Stimulated activated CD4-positive, alpha-beta T cell treated with anti-CD3 and anti-CD28 coated beads, Interleukin-1b, Interleukin-23, amount 100 ng/mL, for 4 hours (primary cell): ENCODE data around the gene PPP4R3A.
"Not testable (repeated sequence)": the region's sequence is repeated elsewhere in the genome, so short reads cannot be mapped to it uniquely, and the experiment has no call there.

Source experiments
- DNase-seq, 2 donors: peaks; one replicate each; pipeline ENCODE4 v3.0.0-alpha.2; 2020; ENCODE audit warnings: low read depth in 2 of 2

The PPP4R3A gene

DNA sequence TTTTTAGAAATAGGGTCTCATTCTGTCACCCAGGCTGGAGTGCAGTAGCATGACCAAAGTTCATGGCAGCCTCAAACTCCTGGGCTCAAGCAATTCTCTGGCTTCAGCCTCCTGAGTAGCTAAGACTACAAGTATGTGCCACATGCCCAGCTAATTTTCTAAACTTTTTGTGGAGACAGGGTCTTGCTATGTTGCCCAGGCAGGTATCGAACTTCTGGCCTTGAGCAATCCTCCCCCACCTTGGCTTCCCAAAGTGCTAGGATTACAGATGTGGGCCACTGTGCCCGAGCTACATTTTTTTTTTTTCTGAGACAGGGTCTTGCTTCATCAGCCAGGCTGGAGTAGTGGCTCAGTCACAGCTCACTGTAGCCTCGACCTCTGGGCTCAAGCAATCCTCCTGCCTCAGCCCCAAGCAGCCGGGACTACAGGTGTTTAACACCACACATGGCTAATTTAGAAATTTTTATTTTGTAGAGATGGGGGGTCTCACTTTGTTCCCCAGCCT lies 7.1 kb downstream of the PPP4R3A start:
- DNase-seq, result no peak

DNA sequence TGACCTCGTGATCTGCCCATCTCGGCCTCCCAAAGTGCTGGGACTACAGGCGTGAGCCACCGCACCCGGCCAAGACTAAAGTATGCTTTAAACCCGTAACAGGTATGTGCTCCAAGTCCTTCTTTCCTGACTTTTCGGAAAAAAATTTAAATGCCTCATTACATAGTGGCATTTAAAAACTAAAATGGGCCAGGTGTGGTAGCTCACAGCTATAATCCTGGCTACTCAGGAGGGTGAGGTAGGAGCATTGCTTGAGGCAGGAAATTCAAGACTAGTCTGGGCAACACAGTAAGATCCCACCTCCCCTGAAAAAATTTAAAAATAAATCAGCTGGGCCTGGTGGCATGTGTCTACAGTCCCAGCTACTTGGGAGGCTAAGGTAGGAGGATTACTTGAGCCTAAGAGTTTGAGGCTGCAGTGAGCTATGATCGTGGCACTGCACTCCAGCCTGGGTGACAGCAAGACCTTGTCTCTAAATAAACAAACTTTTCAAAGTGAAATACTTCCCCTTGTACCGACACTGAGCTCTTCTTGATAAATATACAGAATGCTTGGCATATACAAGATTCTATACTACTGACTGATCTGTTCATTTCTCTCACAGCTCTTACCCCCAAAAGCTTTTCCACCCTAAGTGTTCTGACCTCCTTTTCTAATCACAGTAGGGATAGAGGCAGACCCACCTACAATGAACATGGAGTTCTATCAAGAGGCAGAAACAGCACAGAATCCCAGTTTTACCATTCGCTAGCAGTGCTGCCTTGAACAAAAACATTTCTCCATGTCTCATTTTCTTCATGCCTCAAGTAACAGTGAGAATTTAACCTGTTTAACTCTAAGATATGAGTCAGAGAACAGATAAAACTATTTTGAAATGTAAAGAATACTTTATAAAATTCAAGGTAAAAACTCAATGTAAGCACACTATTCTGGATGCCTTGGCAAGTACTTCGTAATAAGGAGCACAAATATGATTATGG lies 7.9 kb downstream of the PPP4R3A start:
- DNase-seq, result no peak

DNA sequence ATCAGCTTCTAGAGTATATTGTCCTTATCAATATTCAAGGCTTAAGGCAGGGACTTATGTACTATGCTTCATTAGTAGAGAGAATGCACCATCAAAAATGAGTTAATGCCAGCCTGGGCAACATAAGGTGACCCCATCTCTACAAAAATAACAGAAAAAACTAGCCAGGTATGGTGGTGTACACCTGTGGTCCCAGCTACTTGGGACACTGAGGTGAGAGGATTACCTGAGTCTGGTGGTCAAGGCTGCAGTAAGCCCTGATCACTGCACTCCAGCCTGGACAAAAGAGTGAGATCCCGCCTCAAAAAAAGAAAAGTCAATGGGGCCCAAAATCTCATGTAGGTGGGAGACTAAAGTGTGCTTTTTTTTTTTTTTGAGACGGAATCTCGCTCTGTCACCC lies 8.8 kb downstream of the PPP4R3A start:
- no peak for DNase-seq

DNA sequence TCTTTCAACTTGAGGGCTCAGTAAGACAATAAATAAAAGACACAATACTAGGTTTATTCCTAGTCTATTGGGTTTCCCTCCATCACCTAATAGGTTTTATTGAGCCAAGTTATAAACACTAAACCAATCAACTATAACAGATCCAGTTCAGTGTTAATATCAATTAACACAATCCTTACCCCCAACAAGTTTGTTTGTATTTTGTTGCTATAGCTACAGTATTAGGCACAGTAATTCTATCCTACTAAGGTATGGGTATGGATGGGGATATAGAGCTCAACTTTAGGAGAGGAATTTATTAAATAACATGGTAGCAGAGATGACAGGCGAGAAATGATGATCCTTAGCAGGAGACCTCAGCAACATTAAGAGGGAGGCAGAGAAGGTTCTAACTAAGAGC lies 13.3 kb downstream of the PPP4R3A start:
- no peak for DNase-seq

DNA sequence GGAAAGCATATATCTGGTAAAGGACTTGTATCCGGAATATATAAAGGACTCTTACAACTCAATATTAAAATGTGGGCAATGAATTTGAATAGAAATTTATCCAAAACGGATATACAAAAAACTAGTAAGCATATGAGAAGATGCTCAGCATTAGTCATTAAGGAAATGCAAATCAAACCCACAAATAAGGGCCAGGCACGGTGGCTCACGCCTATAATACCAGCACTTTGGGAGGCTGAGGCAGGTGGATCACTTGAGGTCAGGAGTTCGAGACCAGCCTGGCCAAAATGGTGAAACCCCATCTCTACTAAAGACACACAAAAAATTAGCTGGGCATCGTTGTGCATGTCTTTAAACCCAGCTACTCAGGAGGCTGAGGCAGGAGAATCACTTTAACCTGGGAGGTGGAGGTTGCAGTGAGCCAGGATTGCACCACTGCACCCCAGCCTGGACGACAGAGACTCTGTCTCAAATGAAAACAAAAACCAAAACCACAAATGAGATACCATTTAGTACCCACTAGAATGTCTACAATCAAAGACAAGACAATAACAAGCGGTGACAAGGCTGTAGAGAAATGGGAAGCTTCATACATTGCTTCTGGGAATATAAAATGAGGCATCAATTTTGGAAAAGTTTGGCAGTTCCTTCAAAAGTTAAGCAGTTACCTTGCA lies 15.6 kb downstream of the PPP4R3A start:
- not testable (repeated sequence) for DNase-seq

DNA sequence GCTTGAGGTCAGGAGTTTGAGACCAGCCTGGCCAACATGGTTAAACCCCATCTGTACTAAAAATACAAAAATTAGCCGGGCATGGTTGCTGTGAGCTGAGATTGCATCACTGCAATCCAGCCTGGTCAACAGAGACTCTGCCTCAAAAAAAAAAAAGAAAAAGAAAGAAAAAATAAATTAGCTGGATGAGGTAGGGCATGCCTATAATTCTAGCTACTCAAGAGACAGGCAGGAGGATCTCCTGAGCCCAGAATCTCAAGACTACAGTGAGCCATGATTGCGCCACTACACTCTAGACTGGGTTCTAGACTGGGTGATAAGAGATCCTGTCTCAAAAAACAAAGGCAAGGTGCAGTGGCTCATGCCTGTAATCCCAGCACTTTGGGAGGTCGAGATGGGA lies 16.9 kb downstream of the PPP4R3A start:
- DNase-seq, result no peak

DNA sequence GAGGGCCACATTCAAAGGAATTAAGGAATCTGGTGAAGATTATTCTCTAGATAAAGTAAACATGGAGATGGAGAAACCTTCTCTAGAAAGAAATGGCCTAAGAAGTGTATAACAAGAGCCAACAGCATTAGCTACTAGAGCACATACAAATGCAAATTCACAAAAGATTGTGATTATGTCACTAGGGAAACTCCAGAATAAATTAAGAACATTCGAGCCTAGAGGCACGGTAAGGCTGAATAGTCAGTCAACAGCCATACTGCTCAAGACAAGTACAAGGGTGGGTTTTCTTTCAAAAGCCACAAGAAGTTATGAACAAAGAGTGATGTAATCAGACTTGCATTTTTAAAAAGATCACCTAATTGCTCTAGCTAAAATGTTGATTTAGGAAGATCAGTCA lies 25.4 kb downstream of the PPP4R3A start:
- no peak for DNase-seq

DNA sequence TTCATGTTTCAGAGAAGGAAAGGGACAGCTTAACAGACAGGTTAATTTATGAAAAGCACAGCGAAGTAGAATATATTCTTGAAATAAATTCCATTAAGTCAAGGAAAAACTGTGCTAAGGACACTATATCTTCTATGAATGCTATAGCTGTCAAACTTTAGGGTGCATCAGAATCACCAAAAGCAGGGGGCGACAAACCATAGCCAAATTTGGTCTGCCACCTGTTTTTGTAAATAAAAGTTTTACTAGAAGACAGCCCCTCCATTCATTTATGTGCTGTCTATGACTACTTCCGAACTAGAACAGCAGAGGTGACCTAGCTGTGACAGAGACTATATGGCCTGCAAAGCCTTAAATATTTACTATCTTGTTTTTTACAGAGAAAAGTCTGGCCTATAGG lies 25.9 kb downstream of the PPP4R3A start:
- DNase-seq, result no peak

DNA sequence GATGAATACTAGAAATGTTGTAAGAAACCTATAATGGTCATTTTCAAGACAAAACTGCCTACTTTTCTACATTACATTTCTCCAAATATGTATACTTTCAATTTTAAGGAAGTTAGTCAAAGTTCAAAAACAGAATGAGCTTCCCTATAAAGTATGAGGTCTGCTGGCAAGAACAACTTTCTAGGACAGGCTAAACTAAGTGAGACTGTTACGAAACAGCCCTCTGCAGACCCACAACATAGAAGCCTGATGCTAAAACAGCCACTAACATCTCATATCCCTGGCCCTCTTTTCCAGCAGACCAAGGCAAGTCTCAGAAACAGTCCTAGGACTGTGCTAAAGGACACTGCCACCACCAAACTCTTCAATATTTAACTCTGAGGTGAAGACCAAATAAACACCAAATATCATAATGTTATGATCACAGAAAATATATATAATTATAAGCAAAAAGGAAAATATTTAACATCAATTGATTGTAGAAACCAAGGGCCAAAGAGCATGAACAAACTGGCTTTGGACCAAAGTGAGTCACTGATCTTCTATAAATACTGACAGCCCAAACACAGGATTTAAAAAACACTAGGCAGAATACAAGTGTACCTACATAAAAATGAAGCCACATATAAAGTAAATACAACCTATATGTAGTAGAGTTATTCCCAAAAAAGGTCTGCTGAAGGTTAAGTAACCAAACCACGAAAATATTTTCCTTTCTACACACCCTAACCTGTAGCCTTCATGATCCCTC lies 27.7 kb downstream of the PPP4R3A start:
- DNase-seq, result no peak

DNA sequence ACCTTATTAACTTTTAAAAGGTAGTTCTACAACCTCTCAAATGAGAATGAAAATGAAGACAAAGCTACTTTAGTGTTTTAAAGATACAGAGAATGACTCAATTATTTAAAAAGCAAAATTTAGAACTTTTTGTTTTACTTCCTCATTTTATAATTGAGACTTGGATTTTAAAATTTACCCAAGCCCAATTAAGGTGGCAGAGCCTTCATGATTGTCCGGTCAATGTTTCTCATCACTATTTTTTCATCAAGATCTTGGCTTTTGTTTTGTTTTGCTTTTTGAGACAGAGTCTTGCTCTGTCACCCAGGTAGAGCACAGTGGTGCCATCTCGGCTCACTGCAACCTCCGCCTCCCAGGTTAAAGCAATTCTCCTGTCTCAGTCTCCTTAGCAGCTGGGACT lies 32.7 kb downstream of the PPP4R3A start:
- no peak for DNase-seq

DNA sequence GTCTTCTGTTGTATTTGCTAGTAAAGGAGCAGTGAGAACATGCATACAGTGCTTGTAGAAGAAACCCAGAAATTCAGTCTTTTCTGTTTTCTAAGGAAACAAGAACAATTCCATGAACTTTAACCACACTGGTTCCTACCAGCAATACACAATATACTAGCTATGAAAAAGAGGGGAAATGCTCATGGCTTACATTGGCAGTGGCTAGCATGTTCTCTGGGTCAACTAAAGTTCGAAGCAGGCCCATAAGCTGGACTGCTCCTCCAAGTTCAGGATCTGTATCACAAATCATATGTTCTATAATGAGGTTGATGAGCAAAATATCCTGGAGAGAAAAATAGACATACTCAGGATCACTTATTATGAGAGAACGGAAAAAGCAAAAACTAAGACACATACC lies 37.1 kb downstream of the PPP4R3A start:
- no peak for DNase-seq

DNA sequence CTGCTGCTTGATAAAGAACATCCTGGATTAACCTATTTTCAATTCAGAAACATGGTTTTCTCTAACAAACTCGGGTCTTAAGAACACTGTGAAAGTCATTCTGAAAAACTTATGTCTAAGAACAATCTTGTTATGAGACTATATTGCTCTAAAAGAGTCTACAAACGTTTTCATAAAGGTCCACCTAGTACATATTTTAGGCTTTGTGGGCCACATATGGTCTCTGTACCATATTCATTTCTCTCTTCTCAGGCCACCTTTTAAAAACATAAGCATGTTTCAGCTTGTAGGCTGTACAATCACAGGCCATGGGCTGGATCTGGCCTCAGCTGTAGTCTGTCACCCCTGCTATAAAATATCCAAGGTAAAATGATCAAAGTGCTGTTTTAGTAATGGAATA lies 39.9 kb downstream of the PPP4R3A start:
- DNase-seq, result no peak

DNA sequence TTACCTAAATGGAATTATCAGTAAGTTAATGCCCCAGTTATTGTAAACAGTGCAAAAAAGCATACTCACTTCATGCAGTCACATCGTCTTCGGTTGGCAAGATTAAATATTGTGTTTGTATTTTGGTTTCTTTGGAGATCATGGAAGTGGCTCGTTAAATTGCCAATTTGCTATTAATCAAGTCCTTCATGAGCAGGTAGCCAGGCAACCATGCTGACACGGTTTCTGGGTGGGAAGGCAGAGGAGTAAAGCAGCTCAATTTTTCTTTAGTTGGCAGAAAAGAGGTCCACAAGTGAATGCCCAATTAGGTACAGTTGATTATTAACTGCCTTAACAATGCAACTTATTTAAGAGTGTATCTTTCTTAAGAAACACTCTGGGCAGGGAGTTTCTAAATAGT lies 43.9 kb downstream of the PPP4R3A start:
- no peak for DNase-seq

DNA sequence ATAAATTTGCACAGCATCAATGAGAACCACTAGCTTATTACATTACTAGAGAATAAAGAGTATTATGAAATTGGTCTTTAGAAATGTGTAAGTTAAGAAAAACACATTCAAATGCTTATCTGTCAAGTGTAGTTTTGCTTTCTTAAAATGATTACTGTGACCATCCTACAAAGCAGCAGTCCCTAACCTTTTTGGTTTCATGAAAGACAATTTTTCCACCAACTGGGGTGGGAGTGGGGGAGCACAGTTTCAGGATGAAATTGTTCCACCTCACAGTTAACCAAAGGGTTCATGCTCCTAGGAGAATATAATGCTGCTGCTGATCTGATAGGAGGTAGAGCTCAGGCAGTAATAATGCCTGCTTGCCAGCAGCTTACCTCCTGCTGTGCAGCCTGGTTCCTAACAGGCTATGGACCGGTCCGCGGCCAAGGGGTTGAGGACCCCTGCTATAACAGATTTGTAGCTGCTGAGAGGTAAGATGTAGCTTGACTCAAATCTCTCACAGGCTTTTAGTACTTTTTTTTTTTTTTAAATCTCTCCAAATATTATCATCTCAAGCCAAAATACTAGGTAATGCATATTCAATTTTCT lies 45.4 kb downstream of the PPP4R3A start:
- DNase-seq, result no peak

DNA sequence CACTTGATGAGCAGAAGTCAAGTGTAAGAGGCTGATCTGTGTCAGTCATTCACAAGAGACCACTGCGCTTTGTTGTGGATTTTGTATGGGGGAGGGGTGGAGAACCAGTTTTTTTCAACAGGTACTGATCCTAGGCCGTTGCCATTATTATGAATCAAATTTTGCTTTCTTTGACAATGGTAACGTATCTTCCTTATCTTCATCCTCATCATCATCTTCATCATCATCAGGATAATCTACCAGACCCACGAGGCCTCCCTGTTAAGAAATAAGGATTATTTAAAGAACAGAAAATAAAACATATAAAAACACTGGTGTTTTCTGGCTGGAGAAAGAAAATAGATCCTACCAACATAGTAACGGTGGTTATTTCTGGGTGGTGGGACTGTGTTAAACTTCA lies 51.5 kb downstream of the PPP4R3A start:
- DNase-seq, result no peak

DNA sequence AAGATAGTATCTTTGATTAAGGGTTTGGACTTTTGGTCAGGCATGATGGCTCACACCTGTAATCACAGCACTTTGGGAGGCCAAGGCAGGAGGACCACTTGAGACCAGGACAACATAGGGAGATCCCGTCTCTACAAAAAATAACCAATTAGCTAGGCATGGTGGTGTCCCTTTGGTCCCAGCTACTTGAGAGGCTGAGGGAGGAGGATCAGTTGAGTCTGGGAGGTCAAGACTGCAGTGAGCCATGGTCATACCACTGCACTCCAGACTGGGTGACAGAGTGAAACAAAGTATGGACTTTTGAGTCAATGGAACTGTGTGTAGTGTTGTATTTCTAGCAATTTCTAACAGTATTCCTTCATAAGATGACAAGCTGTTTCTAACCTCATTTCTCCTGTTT lies 53.8 kb downstream of the PPP4R3A start:
- DNase-seq, result no peak

DNA sequence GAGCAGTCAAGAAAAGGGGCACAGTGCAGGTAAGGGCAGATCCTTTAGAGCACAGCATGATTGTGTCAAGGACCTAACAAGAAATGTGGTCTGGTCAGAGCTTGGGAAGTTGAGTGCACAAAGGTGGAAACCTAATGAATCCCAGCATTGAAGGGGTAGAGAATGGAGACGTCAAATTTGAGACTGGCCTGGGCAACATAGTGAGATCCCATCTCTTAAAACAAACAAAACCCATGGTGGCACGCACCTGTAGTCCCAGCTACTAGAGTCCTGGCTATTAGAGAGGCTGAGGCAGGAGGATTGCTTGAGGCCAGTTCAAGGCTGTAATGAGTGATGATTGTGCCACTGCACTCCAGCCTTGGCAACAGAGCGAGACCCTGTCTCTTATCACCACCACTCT lies 55.5 kb downstream of the PPP4R3A start:
- DNase-seq, result no peak

DNA sequence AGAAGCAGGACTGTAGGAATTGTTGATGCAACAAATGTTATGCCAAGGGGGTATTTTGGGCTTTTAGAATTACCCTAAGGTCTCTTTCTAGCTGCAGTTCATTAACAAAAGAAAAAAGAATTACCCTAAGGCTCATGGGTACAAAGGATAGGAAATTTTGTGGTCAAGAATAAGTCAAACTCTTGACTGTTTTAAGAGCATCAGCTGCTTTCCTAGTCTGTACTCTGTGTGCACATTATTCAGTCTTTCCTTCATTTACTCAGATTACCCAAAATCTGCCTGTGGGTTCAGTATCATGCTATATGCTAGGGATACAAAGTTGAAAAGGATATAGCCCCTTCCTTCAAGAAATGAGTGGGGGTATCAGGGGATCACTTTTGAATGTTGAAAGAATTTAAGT lies 56.0 kb downstream of the PPP4R3A start:
- no peak for DNase-seq

DNA sequence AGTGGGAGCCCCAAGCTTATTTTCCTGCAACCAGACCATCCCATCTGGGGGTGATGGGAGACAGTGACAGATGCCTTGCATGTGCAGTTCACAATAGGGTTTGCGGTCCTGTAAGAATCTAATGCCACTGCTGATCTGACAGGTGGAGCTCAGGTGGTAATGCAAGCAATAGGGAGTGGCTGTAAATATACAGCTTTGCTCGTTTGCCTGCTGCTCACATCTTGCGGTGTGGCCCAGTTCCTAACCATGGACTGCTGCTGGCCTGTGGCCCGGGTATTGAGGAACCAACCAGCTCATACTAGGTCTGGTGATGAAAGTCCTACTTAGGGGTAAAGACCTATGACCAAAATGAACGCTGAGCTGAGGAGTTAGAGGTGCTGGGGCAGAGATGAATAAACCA lies 56.4 kb downstream of the PPP4R3A start:
- no peak for DNase-seq

DNA sequence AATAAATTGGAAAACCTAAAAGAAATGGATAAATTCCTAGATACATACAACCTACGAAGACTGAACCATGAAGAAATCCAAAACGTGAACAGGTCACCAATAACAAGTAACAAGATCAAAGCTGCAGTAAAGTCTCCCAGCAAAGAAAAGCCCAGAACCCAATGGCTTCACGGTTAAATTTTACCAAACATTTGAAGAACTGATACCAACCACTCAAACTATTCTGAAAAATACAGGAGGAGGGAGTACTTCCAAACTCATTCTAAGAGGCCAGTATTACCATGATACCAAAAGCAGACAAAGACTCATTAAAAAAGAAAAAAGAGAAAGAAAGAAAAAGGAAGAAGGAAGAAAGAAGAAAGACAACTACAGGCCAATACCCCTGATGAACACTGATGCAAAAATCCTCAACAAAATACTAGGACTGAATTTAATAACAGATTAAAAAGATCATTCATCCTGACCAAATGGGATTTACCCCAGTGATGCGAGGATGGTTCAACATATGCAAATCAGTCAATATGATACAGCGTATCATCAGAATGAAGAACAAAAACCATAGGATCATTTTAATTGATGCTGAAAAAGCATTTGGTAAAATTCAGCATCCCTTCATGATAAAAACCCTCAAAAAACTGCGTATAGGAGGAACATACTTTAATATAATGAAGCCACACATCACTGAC lies 65.6 kb downstream of the PPP4R3A start:
- DNase-seq, result no peak

DNA sequence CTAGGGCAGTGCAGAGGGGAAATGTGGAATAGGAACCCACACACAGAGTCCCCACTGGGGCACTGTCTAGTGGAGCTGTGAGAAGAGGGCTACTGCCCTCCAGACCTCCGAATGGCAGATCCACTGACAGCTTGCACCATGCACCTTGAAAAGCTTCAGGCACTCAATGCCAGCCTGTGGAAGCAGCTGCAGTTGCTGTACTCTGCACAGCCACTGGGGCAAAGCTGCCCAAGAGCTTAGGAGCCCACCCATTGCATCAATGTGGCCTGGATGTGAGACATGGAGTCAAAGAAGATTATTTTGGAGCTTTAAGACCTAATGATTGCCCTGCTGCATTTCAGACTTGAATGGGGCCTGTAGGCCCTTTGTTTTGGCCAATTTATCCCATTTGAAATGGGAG lies 70.8 kb downstream of the PPP4R3A start:
- no peak for DNase-seq
